HepG2 (cell line): ENCODE results near the gene SFI1. TPM values are rescaled to one million over a fixed set of nuclear protein-coding genes. Genes with fewer than 3 reads are reported as not detected.
A peak's percentile ranks its signal among the peaks of the same experiment; 100 is the strongest.

Source experiments
- PHF20 ChIP-seq: sonication (generic); formaldehyde crosslinking; IDR thresholded peaks from 2 replicates; pipeline ENCODE4 v1.5.0; 2020; ENCODE audit warnings: mild to moderate bottlenecking, missing genetic modification reagents
- RBAK ChIP-seq: sonication (generic); formaldehyde crosslinking; IDR thresholded peaks from 2 replicates; pipeline ENCODE4 v1.5.1; 2020; ENCODE audit warnings: mild to moderate bottlenecking, missing genetic modification reagents
- ZC3H4 ChIP-seq: sonication (generic); formaldehyde crosslinking; IDR thresholded peaks from 2 replicates; pipeline ENCODE4 v1.4.0; 2020; ENCODE audit warnings: missing genetic modification reagents, borderline replicate concordance
- ZMYM3 ChIP-seq: sonication (generic); formaldehyde crosslinking; IDR thresholded peaks from 2 replicates; pipeline ENCODE4 v1.5.1; 2020; ENCODE audit warnings: mild to moderate bottlenecking, missing genetic modification reagents
- ZMYM4 ChIP-seq: sonication (generic); formaldehyde crosslinking; IDR thresholded peaks from 2 replicates; pipeline ENCODE4 v1.8.1; 2023; ENCODE audit warnings: mild to moderate bottlenecking, missing genetic modification reagents
- ZNF337 ChIP-seq: sonication (generic); formaldehyde crosslinking; IDR thresholded peaks from 2 replicates; pipeline ENCODE4 v1.5.1; 2020; ENCODE audit warnings: missing genetic modification reagents, low read depth, mild to moderate bottlenecking, borderline replicate concordance
- ZNF816 ChIP-seq: sonication (generic); formaldehyde crosslinking; IDR thresholded peaks from 2 replicates; pipeline ENCODE4 v1.8.0; 2022; ENCODE audit warnings: missing genetic modification reagents, mild to moderate bottlenecking, borderline replicate concordance
- ZNF839 ChIP-seq: sonication (generic); formaldehyde crosslinking; IDR thresholded peaks from 2 replicates; pipeline ENCODE4 v1.4.0; 2020; ENCODE audit warnings: missing genetic modification reagents, mild to moderate bottlenecking, borderline replicate concordance
- polyA plus RNA-seq, 8 experiments: library from polyadenylated mRNA; depleted of rRNA in 3 of 8; stranded (reverse) in 7 of 8; unstranded in 1 of 8; fragments of >200 nt; fragmentation: Illumina TruSeq in 4 of 8; extraction: Trizol in 4 of 8; gene quantifications; 2 replicates each; pipeline versions ENCODE4 v1.2.1 to v1.2.3, GENCODE V29; 2011 to 2016; ENCODE audit warnings: low read depth in 4 of 8, missing spikeins in 1 of 8, mixed read lengths in 1 of 8; ENCODE audit not compliant: insufficient read depth in 1 of 8
- total RNA-seq, 5 experiments: library from RNA; depleted of rRNA; stranded (reverse); fragments of >200 nt; fragmentation: Illumina TruSeq; extraction: Trizol; gene quantifications; 2 replicates each; pipeline ENCODE4 v1.2.3, GENCODE V29; 2016; ENCODE audit warnings: low read depth in 1 of 5
- TF ChIP-seq, protein P1 (sequence below): sonication (generic); formaldehyde crosslinking; IDR thresholded peaks from 2 replicates; pipeline ENCODE4 v1.5.0; 2020; ENCODE audit warnings: mild to moderate bottlenecking, missing genetic modification reagents
- TF ChIP-seq, protein P2 (sequence below): sonication (generic); formaldehyde crosslinking; IDR thresholded peaks from 2 replicates; pipeline ENCODE4 v1.5.0; 2020; ENCODE audit warnings: missing genetic modification reagents
- TF ChIP-seq, protein P3 (sequence below): sonication (generic); formaldehyde crosslinking; IDR thresholded peaks from 2 replicates; pipeline ENCODE4 v1.5.0; 2020; ENCODE audit warnings: missing genetic modification reagents, mild to moderate bottlenecking, borderline replicate concordance
- TF ChIP-seq, protein P4 (sequence below), 2 experiments: sonication (generic) in 1 of 2; formaldehyde crosslinking in 1 of 2; IDR thresholded peaks; 2 replicates each; pipeline versions ENCODE4 v1.4.0 to v1.6.1; 2018 to 2020; ENCODE audit warnings: missing genetic modification reagents in 2 of 2, borderline replicate concordance in 1 of 2, low read depth in 1 of 2, mild to moderate bottlenecking in 1 of 2, missing biosample characterization in 1 of 2
- TF ChIP-seq, protein P5 (sequence below): sonication (generic); formaldehyde crosslinking; IDR thresholded peaks from 2 replicates; pipeline ENCODE4 v1.4.0; 2020; ENCODE audit warnings: missing genetic modification reagents, mild to moderate bottlenecking, borderline replicate concordance

The SFI1 gene
- total and polyA plus RNA-seq, 2 of the 13 experiments (the other 11 are each of a cell fraction or from before 2014, with no cell fraction given), result 20.5 to 40.1 TPM

DNA sequence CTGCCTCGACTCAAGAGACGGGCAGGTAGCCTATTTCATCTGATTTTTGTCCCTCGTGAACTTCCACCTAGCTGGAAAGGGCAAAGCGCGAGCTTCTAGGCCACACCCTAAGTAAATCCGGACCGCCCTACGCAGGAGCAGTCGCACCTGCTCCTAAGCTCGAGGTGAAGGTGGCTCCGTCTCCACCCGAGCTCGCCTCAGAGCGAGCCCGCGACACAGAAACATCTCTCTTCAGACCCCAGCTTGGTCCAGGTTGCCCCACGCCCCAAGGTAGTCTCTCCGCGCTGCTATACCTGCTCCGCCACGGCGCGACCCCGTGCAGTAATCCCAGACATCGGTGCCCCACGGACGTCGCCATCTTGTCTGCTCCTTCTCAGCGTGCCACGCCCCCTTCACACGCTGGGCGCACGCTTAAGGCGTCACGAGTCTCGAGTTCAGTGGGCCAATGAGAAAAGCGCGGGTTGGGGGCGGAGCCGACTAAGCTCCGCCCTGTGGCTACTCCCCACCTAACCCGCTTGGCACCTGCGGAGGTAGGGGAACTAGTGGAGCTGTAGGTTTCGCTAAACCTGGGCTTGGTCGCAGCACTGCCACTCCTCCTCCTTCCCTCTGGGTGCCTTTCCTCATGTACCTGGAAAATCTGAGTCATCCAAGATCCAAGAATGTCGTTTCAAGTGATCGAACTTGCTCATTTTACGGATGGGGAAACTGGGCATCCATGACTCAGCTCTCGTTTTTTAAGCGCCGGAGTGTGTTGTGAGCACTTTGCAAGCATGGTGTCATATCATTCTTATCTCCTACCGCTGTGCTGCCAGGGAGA, 165.7 kb downstream of the SFI1 start, which contains the start of gene PISD (continued):
- TF ChIP-seq ZNF337 (CRISPR knock-in tag), result 0 out of 2 replicates have a peak, but pooled peaks have one; percentile 45
- TF ChIP-seq ZMYM3 (CRISPR knock-in tag), result no peak; the same call in 1 of the 2 replicates
- TF ChIP-seq PHF20 (CRISPR knock-in tag), result peak; percentile 95
- no peak; the same call in 1 of the 2 replicates for TF ChIP-seq ZNF816 (CRISPR knock-in tag)
- TF ChIP-seq ZMYM4 (CRISPR knock-in tag), result peak; percentile 96
- no peak for TF ChIP-seq ZC3H4 (CRISPR knock-in tag)
- TF ChIP-seq, protein P1, sequence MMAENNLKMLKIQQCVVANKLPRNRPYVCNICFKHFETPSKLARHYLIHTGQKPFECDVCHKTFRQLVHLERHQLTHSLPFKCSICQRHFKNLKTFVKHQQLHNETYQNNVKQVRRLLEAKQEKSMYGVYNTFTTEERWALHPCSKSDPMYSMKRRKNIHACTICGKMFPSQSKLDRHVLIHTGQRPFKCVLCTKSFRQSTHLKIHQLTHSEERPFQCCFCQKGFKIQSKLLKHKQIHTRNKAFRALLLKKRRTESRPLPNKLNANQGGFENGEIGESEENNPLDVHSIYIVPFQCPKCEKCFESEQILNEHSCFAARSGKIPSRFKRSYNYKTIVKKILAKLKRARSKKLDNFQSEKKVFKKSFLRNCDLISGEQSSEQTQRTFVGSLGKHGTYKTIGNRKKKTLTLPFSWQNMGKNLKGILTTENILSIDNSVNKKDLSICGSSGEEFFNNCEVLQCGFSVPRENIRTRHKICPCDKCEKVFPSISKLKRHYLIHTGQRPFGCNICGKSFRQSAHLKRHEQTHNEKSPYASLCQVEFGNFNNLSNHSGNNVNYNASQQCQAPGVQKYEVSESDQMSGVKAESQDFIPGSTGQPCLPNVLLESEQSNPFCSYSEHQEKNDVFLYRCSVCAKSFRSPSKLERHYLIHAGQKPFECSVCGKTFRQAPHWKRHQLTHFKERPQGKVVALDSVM (CRISPR knock-in tag), result peak; percentile 28; the same call in 1 of the 2 replicates
- TF ChIP-seq, protein P2, sequence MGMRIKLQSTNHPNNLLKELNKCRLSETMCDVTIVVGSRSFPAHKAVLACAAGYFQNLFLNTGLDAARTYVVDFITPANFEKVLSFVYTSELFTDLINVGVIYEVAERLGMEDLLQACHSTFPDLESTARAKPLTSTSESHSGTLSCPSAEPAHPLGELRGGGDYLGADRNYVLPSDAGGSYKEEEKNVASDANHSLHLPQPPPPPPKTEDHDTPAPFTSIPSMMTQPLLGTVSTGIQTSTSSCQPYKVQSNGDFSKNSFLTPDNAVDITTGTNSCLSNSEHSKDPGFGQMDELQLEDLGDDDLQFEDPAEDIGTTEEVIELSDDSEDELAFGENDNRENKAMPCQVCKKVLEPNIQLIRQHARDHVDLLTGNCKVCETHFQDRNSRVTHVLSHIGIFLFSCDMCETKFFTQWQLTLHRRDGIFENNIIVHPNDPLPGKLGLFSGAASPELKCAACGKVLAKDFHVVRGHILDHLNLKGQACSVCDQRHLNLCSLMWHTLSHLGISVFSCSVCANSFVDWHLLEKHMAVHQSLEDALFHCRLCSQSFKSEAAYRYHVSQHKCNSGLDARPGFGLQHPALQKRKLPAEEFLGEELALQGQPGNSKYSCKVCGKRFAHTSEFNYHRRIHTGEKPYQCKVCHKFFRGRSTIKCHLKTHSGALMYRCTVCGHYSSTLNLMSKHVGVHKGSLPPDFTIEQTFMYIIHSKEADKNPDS (CRISPR knock-in tag), result 0 out of 2 replicates have a peak, but pooled peaks have one; percentile 68
- TF ChIP-seq ZNF839, result no peak
- TF ChIP-seq RBAK, result no peak
- TF ChIP-seq, protein P3, sequence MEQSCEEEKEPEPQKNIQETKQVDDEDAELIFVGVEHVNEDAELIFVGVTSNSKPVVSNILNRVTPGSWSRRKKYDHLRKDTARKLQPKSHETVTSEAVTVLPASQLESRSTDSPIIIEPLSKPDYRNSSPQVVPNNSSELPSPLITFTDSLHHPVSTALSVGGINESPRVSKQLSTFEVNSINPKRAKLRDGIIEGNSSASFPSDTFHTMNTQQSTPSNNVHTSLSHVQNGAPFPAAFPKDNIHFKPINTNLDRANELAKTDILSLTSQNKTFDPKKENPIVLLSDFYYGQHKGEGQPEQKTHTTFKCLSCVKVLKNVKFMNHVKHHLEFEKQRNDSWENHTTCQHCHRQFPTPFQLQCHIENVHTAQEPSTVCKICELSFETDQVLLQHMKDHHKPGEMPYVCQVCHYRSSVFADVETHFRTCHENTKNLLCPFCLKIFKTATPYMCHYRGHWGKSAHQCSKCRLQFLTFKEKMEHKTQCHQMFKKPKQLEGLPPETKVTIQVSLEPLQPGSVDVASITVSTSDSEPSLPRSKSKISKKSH (CRISPR knock-in tag), result peak; percentile 80
- TF ChIP-seq, protein P4, sequence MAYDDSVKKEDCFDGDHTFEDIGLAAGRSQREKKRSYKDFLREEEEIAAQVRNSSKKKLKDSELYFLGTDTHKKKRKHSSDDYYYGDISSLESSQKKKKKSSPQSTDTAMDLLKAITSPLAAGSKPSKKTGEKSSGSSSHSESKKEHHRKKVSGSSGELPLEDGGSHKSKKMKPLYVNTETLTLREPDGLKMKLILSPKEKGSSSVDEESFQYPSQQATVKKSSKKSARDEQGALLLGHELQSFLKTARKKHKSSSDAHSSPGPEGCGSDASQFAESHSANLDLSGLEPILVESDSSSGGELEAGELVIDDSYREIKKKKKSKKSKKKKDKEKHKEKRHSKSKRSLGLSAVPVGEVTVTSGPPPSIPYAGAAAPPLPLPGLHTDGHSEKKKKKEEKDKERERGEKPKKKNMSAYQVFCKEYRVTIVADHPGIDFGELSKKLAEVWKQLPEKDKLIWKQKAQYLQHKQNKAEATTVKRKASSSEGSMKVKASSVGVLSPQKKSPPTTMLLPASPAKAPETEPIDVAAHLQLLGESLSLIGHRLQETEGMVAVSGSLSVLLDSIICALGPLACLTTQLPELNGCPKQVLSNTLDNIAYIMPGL (CRISPR knock-in tag; IDR thresholded peaks at IDR 0.05; ENCODE audit: borderline replicate concordance in 1 of 2, low read depth in 1 of 2), result peak; percentile 54 to 61; a peak in 3 of 4 replicates
- TF ChIP-seq, protein P5, sequence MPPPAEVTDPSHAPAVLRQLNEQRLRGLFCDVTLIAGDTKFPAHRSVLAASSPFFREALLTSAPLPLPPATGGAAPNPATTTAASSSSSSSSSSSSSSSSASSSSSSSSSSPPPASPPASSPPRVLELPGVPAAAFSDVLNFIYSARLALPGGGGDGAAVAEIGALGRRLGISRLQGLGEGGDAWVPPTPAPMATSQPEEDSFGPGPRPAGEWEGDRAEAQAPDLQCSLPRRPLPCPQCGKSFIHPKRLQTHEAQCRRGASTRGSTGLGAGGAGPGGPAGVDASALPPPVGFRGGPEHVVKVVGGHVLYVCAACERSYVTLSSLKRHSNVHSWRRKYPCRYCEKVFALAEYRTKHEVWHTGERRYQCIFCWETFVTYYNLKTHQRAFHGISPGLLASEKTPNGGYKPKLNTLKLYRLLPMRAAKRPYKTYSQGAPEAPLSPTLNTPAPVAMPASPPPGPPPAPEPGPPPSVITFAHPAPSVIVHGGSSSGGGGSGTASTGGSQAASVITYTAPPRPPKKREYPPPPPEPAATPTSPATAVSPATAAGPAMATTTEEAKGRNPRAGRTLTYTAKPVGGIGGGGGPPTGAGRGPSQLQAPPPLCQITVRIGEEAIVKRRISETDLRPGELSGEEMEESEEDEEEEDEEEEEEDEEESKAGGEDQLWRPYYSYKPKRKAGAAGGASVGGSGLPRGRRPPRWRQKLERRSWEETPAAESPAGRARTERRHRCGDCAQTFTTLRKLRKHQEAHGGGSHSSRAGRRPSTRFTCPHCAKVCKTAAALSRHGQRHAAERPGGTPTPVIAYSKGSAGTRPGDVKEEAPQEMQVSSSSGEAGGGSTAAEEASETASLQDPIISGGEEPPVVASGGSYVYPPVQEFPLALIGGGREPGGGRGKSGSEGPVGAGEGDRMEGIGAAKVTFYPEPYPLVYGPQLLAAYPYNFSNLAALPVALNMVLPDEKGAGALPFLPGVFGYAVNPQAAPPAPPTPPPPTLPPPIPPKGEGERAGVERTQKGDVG (CRISPR knock-in tag), result no peak
